NCI-H1105 (cell line): ENCODE data around the gene ADCYAP1R1.
A peak's percentile ranks its signal among the peaks of the same experiment; 100 is the strongest.

Source experiments
- DNase-seq: peaks from one replicate; lab custom pipeline; 2025; lab: John Stamatoyannopoulos, UW

ADCYAP1R1 gene

DNA sequence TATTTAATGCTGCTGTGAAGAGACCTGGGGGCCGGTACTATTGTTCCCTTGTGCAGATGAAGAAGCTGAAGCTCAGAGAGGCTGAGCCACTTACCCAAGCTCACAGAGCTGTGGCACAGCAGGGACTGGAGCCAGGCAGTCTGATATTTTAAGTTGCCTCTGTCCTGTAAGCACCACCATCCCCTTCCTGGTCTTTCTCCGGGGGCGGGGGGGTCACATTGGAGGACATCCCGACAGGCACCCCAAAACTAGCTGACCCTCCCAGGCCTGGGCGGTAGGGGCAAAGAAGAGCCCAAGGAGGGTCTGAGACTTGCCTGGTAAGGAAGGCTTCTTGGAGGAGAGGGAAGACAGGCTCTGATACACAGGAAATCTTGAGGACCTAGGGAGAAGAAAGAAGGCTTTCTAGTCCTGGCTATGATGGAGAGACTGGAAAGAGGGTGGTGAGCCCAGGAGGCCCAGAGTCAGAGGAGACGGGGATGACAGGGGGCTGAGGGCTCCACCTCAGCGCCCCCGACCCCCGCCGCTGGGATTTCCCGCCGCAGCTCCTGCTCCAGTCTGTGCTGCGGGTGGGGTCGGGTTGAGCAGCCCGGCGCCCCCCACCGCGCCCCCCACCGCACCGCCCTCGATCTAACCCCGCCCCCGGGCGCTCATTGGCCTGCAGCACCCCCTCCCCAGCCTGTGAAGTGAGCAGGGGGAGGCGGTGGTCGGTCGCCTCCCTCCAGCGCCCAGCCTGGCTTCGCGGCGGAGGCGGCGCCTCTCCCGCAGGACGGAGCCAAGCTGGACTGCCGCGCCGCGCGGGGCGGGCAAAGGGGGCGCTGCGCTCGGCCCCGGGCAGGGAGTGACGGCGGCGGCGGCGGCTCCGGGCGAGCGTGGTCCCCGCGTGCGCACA is at the start of gene ADCYAP1R1:
Gene ADCYAP1R1, plus strand, starts transcription at position 711 of the 889 bp plus-strand sequence. CDS start 10,957 bp downstream, outside the sequence.
- no peak for DNase-seq

DNA sequence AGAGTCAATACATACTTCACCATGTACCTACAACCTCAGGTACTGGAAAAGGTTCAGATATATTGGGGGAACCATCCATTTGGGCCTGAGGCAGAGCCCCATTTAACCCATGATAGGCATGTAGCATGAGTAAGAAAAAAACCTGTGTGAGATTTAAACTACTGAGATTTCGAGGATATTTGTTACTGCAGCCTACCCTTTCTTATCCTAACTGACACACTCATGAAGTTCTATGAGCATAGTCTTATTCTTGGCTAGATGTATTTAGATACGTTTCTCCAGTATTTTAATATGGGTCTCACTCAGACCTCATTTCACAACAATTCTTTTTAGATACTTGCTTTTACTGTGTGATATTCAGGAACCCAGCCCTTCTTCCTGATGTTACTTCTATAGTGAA is 49.0 kb upstream of the ADCYAP1R1 start:
- DNase-seq = no peak

DNA sequence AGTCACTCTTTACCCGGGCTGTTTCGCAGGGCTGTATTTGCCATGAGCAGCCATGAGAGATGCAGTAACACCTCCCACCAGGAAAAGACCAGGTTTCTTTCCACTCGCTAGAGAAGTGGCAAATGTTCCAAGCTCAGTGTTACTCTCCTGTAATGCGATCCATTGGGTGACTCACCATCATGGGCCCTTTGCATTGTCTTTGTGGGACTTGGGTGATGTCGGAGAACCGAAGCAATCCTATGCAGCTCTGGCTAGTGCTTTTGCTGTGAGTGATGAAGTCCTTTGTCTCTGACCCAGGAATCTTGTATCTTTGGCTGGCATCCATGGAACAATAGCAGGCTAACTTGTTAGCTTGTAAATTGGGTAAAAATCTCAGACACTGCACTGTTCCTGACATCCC is 48.4 kb upstream of the ADCYAP1R1 start:
- DNase-seq = no peak

DNA sequence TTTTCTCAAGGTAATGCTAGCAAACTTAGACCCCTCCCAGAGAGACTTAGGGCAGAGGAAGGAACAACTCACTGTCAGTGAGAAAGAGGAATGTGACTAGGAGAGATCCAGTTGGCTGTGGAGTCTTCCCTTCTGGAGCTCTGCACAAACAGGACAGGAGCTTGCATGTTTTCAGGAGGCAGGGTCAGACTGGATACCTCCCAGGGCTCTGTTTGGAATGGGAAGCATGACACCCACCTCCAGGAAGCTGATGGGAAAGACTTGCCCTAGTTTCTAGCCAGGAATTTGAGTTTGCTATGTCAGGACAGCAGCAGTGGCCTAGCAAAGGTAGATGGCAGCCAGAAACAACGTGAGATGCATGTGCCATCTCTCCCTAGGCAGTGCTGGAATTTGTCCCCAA is 47.7 kb upstream of the ADCYAP1R1 start:
- DNase-seq = no peak

DNA sequence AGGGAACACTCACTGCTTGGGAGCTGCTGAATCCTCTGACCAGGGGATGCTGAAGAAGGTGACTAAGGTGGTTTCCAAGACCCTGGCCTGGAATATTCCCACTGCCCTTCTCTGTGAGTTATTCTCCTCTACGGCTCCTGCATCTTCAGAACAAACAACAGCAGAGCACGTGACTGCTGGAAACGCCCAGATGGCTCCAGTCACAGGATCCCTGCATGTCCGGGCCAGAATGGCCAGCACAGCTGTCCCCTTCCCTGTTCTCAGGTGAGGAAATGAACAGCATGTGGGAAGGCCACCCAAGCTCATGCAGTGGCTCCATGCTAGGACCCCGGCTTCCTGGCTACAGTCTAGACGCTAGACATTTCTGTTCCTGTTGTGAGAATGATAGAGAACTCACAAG is 45.3 kb upstream of the ADCYAP1R1 start:
- DNase-seq = no peak

- no peak for DNase-seq
Measured at GRCh38 chr7:31007634-31008033, 44.5 kb upstream of the ADCYAP1R1 start.

- peak; percentile 50 for DNase-seq
Measured at GRCh38 chr7:31014826-31015225, 37.3 kb upstream of the ADCYAP1R1 start.

- DNase-seq = no peak
Measured at GRCh38 chr7:31017032-31017675, 35.0 kb upstream of the ADCYAP1R1 start.

DNA sequence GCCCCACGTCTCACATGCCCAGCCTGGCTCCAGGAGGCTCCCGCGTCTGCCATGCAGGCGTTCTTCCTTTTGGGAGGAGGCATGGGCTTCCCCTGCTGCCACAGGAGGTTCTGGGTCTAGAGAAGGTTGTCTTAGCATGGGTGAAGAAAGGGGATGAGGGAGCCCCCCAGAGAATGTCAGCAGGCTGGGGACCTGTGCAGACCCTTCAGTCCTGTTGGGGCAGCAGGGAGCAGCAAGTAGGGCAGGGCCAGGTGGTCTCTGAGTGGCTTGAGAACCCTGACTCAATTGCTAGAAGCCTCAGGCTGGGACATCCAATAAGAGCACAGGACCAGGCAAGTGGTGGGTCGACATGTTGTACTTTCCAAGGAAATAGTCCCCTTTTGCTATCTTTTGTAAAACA is 34.4 kb upstream of the ADCYAP1R1 start:
- DNase-seq = no peak

- no peak for DNase-seq
Measured at GRCh38 chr7:31019509-31019908, 32.6 kb upstream of the ADCYAP1R1 start.

DNA sequence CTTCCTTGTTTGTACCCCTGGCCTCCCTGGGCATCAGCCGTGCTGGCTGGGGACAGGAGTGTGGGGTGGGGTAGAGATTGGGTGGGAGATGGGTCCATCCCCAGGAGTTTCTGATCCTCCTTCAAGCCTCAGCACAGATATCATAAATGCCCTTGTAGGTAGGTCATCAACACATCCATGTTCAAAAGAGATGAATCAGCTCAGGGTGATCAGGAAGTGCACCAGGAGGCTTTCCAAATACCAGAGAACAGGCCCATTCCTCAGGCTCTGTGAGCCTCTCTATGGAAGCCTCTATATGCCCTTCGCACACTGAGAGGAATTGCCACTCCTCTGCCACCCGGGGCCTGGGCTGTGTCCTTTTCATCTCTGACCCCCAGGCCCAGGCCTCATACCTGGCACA is 31.9 kb upstream of the ADCYAP1R1 start:
- DNase-seq = no peak

GRCh38 chr7:31020652-31021051 is 31.5 kb upstream of the ADCYAP1R1 start:
- DNase-seq = no peak

DNA sequence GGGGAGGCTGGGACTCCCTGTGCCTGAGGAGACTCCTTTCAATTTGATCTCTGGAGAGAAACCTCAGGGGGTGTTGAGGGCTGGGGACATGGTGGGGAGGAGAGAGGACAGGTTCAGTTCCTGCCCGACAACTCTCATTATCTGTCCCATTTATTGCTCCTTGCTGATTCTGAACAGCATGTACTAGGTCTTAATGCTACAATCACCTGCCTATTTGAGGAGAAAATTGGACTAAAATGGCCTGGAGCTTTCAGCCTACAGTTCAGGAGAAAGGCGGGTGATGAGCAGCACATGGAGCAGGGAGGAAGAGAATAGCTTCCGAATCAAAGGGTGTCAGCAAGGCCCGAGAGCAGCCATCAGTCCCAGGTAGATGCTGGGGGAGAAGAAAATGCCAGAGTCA is 30.0 kb upstream of the ADCYAP1R1 start:
- no peak for DNase-seq

DNA sequence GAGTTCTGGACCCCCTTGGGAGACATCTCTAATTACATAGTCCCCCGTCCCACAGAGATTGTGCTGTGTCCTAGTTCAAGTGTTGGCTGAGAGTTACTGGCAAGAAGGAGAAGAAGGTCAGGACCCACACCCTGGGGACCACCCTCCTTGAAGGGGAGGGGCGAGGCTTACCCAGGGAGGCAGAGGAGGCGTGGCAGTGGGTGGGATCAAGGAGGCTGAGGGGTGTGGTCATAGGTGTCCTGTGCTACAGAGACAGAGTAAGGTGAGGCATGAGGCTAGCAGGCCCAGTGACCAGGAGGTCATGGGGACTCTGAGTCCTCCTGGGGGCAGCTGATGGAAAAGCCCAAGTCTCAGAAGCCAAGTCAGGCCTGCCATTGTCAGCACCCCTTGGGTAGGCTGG is 29.4 kb upstream of the ADCYAP1R1 start:
- DNase-seq = no peak

DNA sequence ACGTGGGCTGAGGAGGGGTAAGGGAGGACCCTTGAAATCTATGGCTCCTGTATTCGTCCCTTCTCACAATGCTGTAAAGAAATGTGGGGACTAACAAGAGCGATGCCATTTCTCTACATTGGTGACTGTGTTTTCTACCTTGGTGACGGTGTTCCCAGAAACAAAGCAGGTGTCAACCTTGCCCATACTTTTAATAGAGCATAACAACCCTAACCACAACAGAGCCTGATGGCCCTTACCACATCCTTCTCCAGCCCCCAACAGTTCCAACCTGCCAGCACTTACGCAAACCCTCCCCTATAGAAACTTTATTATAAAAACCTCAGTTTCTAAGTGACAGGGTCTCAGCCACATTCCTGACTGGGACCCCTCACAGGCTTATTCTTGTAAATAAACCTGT is 28.2 kb upstream of the ADCYAP1R1 start:
- DNase-seq = no peak

DNA sequence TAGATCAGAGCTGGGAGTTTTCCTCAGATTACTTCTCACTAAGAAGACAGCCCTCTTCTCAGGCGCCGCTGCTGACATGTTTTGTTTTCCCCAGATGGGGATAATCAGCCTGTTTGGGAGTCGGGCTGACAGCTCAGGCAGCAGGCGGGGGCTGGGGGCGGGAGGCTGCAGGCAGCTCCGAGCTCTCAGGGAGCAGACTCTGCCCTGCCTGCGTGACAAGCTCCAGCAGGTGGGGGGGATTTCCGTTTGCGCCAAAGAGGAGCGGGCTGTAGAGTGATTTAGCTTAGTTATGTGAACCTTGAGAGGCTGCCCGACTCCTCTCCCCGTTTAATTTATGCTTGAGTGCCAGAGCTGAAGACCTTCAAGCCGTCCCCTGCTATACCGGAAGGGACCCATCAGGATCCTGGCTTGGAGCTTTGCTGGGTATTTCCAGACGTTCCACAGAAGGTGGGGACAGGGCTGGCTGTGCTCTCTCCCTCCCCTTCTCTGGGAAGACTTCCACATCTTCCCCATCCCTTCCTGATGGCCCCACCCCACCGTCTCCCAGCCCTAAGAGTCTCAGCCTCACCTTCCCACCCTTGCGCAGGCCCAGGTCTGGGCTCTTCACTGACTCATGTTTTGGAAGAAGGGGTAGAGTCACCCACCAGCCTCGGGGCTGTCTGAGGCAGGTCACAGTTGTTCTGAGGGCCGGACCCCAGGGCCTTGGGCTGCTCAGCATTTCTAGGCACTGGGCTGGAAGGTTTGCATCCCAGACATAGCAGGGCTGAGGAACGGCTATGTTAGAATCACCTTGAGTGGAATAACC is 24.7 kb upstream of the ADCYAP1R1 start:
- DNase-seq = no peak

- no peak for DNase-seq
Measured at GRCh38 chr7:31028006-31028405, 24.1 kb upstream of the ADCYAP1R1 start.

- no peak for DNase-seq
Measured at GRCh38 chr7:31028417-31028992, 23.6 kb upstream of the ADCYAP1R1 start.

DNA sequence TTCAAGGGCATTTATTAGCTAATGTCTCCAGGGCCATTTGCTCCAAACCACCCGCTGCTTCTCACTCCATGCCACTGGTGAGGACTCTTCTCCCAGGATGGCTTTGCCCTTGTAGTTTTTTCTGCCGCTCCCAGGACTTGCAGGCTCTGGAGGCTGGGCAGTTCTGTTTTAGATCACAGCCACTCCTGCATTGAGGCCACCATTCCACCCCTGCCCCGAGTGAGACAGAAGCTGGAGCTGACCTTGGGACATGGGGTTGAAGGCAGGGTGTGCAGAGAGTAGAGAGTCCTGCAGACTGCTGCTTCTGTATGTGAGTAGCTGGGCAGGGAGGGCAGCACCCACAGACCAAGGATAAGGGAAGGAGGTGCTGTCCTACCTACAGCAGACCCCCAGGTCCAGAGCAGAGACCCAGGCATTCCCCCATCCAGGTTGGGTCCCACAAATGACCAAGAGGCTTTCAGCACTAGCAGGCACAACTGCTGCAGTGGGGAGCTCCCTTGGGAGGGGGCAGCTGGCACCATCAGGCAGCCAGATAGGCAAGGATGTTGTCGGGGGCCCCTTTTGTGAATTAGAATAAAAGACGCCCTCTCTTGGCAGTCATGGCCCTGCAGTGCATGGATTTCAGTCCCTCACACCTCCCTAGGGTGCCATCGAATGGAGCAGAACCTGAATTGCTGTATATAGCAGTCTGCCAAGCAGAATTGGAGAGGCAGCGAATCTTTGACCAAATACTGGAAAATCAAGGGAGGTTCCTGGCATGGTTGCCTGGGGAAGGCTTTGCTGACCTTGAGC is 22.7 kb upstream of the ADCYAP1R1 start:
- DNase-seq = no peak

- no peak for DNase-seq
Measured at GRCh38 chr7:31033674-31034300, 18.3 kb upstream of the ADCYAP1R1 start.

DNA sequence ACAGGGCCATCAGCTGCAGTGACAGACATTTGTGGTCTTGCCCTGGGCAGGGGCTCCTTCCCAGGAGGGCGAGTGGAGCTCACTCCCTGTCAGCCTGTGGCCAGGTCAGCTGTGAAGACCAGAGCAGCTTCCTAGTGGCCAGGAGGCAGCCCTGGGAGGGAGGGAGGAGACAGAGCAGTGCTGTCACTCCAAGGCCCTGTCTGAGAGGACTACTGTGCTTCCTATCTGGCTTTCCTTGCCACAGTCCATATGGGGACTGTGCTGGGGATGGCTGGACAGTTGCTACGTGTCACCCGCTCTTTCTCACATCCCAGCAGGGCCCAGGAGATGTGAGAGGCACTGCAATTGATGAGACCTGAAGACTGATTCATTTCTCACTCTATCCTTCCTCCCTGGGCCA is 15.2 kb upstream of the ADCYAP1R1 start:
- DNase-seq = no peak
